ENCODE measurements around the gene ZNF683. TPM values are rescaled to one million over a fixed set of nuclear protein-coding genes. Genes with fewer than 3 reads are reported as not detected.

ZNF683 gene
- polyA plus RNA-seq, 1 donor (not counting 4 experiments of a cell fraction or from before 2014, with no cell fraction given): not detected

DNA sequence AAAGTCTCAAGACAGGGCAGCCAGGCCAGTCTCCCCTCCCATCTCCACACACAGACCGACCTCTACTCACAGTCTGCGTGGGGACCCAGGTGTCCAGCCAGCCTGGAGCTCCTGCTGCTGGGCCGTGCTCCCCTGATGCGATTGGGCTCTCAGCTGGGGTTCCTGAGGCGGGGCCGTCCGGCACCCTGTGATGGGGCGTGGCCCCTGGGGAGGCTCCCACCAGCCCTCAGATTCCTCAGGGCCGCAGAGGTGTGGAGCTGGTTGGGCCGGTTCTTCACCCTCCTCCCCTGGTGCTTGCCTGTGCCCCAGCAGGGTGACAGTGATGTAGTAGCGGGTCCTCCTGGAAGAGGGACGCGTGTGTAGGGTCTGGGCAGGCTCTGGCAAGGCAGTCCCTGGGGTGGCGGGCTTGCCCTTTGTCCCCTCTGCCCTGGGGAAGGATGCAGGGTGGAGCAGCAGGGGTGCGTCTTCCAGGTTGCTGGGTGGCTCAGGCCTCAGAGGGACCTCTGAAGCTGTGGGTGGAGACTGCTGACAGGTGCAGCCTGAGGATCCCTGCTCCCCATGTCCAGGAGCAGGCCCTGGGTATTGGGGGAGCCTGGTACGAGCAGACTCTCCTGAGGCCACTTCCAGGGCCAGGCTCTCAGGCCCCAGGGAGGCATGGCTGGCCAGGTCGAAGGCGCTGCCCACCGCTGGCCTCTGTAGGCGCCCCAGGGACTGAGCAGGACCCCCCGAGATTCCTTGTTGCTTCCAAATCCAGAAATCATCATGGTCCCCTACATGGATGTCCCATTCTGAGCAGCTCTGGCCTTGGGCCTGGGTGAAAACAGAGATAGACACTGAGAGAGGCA is 18.4 kb downstream of the ZNF683 start, which contains the start of gene CRYBG2:
TSS of gene CRYBG2 (minus strand) at position 155 of the 845 bp plus-strand sequence. CDS start 7,473 bp downstream, outside the sequence.
- no peaks in the 10 kb centered on the region for H3K27me3 ChIP-seq (ENCODE audit: control insufficient read depth, extremely low read depth, insufficient read depth, low read length)
- H3K9me1 ChIP-seq (ENCODE audit: control insufficient read depth, extremely low read depth, insufficient read depth, low read length): peaks cover 3% of the 10 kb centered on the region
- FAIRE-seq (no peak), DNase-seq (ENCODE audit: low read depth, low spot score) (no peak)
- peak within 1 kb of the TSS; percentile 85 for H3K9ac ChIP-seq (ENCODE audit: control insufficient read depth, extremely low read depth, insufficient read depth, low read length)
- no peaks in the 10 kb centered on the region for H3K79me2 ChIP-seq (ENCODE audit: control insufficient read depth, insufficient read depth, low read length)
- dilution Hi-C loops (cut with MboI; ENCODE audit: extremely low pct_ligation_motif_present, low sequenced_read_pairs): no loop called here
- peak within 1 kb of the TSS; percentile 51 to 67 (median 60) for H3K4me3 ChIP-seq (ENCODE audit: control insufficient read depth in 2 of 3, extremely low read depth in 1 of 3, insufficient read depth in 2 of 3, low read depth in 1 of 3, low read length in 3 of 3)
- H4K20me1 ChIP-seq (ENCODE audit: control insufficient read depth, extremely low read depth, insufficient read depth, low read length): no peaks in the 10 kb centered on the region
- no peaks in the 10 kb centered on the region for H3K9me3 ChIP-seq (ENCODE audit: control insufficient read depth, low read depth, low read length)
- peak within 1 kb of the TSS; percentile 90 for H3K4me2 ChIP-seq (ENCODE audit: control insufficient read depth, extremely low read depth, insufficient read depth, low read depth, low read length)
- H3K36me3 ChIP-seq (ENCODE audit: control insufficient read depth in 2 of 2, extremely low read depth in 1 of 2, insufficient read depth in 2 of 2, low read length in 2 of 2): no peaks in the 10 kb centered on the region
- peak within 1 kb of the TSS; percentile 96 for H3K27ac ChIP-seq (ENCODE audit: control insufficient read depth, insufficient read depth, low read length)
- H2AFZ ChIP-seq (ENCODE audit: control insufficient read depth, low read length): peak within 1 kb of the TSS; percentile 60
- TF ChIP-seq, protein P1, sequence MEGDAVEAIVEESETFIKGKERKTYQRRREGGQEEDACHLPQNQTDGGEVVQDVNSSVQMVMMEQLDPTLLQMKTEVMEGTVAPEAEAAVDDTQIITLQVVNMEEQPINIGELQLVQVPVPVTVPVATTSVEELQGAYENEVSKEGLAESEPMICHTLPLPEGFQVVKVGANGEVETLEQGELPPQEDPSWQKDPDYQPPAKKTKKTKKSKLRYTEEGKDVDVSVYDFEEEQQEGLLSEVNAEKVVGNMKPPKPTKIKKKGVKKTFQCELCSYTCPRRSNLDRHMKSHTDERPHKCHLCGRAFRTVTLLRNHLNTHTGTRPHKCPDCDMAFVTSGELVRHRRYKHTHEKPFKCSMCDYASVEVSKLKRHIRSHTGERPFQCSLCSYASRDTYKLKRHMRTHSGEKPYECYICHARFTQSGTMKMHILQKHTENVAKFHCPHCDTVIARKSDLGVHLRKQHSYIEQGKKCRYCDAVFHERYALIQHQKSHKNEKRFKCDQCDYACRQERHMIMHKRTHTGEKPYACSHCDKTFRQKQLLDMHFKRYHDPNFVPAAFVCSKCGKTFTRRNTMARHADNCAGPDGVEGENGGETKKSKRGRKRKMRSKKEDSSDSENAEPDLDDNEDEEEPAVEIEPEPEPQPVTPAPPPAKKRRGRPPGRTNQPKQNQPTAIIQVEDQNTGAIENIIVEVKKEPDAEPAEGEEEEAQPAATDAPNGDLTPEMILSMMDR (optimal IDR thresholded peaks at IDR 0.05 in 1 of 3, IDR thresholded peaks at IDR 0.05 in 1 of 3, conservative IDR thresholded peaks at IDR 0.05 in 1 of 3; ENCODE audit: extremely low read depth in 1 of 3, insufficient read depth in 2 of 3, low read length in 3 of 3): no peak
- no peak for TF ChIP-seq EZH2 (IDR thresholded peaks at IDR 0.05; ENCODE audit: low read length)
- H3K4me1 ChIP-seq (ENCODE audit: control insufficient read depth, extremely low read depth, insufficient read depth, low read length): peaks cover 68% of the 10 kb centered on the region

- peak overlapping the region; percentile 60 for H2AFZ ChIP-seq (ENCODE audit: control insufficient read depth, low read length)
- peaks cover 61% of the 10 kb centered on the region for H3K4me1 ChIP-seq (ENCODE audit: control insufficient read depth, extremely low read depth, insufficient read depth, low read length)
- no peaks in the 10 kb centered on the region for H3K36me3 ChIP-seq (ENCODE audit: control insufficient read depth in 2 of 2, extremely low read depth in 1 of 2, insufficient read depth in 2 of 2, low read length in 2 of 2)
- dilution Hi-C loops (cut with MboI; ENCODE audit: extremely low pct_ligation_motif_present, low sequenced_read_pairs): no loop called here
- no peaks in the 10 kb centered on the region for H3K9me3 ChIP-seq (ENCODE audit: control insufficient read depth, low read depth, low read length)
- FAIRE-seq (no peak), DNase-seq (ENCODE audit: low read depth, low spot score) (no peak)
- H3K9me1 ChIP-seq (ENCODE audit: control insufficient read depth, extremely low read depth, insufficient read depth, low read length): peaks cover 3% of the 10 kb centered on the region
- H3K9ac ChIP-seq (ENCODE audit: control insufficient read depth, extremely low read depth, insufficient read depth, low read length): peak overlapping the region; percentile 85
- TF ChIP-seq, protein P1 (optimal IDR thresholded peaks at IDR 0.05 in 1 of 3, IDR thresholded peaks at IDR 0.05 in 1 of 3, conservative IDR thresholded peaks at IDR 0.05 in 1 of 3; ENCODE audit: extremely low read depth in 1 of 3, insufficient read depth in 2 of 3, low read length in 3 of 3): no peak
- no peak for TF ChIP-seq EZH2 (IDR thresholded peaks at IDR 0.05; ENCODE audit: low read length)
- H3K27me3 ChIP-seq (ENCODE audit: control insufficient read depth, extremely low read depth, insufficient read depth, low read length): no peaks in the 10 kb centered on the region
- peak overlapping the region; percentile 51 to 67 (median 60) for H3K4me3 ChIP-seq (ENCODE audit: control insufficient read depth in 2 of 3, extremely low read depth in 1 of 3, insufficient read depth in 2 of 3, low read depth in 1 of 3, low read length in 3 of 3)
- H3K4me2 ChIP-seq (ENCODE audit: control insufficient read depth, extremely low read depth, insufficient read depth, low read depth, low read length): peak overlapping the region; percentile 90
- peak overlapping the region; percentile 78 for H3K27ac ChIP-seq (ENCODE audit: control insufficient read depth, insufficient read depth, low read length)
- H4K20me1 ChIP-seq (ENCODE audit: control insufficient read depth, extremely low read depth, insufficient read depth, low read length): no peaks in the 10 kb centered on the region
- H3K79me2 ChIP-seq (ENCODE audit: control insufficient read depth, insufficient read depth, low read length): no peaks in the 10 kb centered on the region
Measured at GRCh38 chr1:26353210-26353859, 19.2 kb downstream of the ZNF683 start.
